GM18951 (cell line): Measurements from ENCODE around the gene PI4K2B.
"Not testable (repeated sequence)": the region's sequence is repeated elsewhere in the genome, so short reads cannot be mapped to it uniquely, and the experiment has no call there.

Experiments
- POLR2A ChIP-seq: IDR thresholded peaks from 4 replicates; pipeline ENCODE4 v1.6.1; 2011; ENCODE audit warnings: mild to moderate bottlenecking; ENCODE audit not compliant: insufficient read length, insufficient read depth; ENCODE audit errors: extremely low read depth
- in situ Hi-C: fragments of 300-500 bp; cut with MboI; formaldehyde crosslinking; loops from one replicate; pipeline ENCODE4 v1.12.0; 2022; ENCODE audit warnings: low sequenced_read_pairs, mixed read lengths, inconsistent platforms; ENCODE audit not compliant: unreplicated experiment

The PI4K2B gene

GRCh38 chr4:25253071-25253445, 19.2 kb downstream of the PI4K2B start:
- no peak for TF ChIP-seq POLR2A
- in situ Hi-C loops: no loop called here

GRCh38 chr4:25253786-25254185, 20.0 kb downstream of the PI4K2B start:
- in situ Hi-C loops: not testable (repeated sequence)

- no peak for TF ChIP-seq POLR2A
Observed at GRCh38 chr4:25258980-25259578, 25.2 kb downstream of the PI4K2B start.

DNA sequence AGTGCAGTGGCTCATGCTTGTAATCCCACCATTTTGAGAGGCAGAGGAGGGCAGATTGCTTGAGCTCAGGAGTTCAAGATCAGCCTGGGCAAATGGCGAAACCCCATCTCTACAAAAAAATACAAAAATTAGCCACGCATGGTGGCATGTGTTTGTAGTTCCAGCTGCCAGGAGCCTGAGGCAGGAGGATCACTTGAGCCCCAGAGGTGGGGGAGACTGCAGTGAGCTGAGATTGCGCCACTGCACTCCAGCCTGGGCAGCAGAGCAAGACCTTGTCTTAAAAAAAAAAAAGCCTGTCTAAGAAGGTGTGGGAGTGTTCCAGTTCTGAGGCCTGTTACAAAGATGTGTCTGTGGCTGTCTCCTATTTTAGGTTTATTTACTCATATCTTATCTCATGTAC, 38.0 kb downstream of the PI4K2B start:
- in situ Hi-C loops: no loop called here

More at GRCh38 chr4:25258980-25259578, 25.2 kb downstream of the PI4K2B start:
- in situ Hi-C loops: no loop called here

DNA sequence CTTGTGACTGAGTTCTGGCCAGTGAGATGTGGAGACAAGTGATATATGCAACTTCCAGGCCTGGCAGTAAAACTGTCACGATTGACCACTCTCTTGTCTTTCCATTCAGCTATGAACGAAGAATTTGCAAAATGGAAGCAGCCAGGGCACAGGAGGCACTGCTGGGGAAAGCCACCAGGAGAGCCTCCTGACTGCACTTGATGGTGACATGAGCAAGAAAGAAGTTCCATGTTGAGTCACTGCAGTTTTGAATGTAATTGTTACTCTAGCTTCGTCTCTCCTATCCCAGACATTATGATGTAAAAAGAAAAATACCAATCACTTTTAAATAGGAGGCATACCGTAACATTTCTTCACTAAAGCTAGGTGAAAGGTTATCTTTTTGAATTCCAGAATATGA, 46.4 kb downstream of the PI4K2B start:
- in situ Hi-C loops: no loop called here
- no peak for TF ChIP-seq POLR2A

More for the DNA sequence above, 38.0 kb downstream of the PI4K2B start:
- TF ChIP-seq POLR2A: no peak

GRCh38 chr4:25283948-25284347, 50.1 kb downstream of the PI4K2B start:
- in situ Hi-C loops: no loop called here
- no peak for TF ChIP-seq POLR2A

- in situ Hi-C loops: no loop called here
- TF ChIP-seq POLR2A: no peak
Observed at GRCh38 chr4:25284466-25284865, 50.6 kb downstream of the PI4K2B start.

GRCh38 chr4:25290490-25291067, 56.7 kb downstream of the PI4K2B start:
- no peak for TF ChIP-seq POLR2A

GRCh38 chr4:25291158-25291733, 57.4 kb downstream of the PI4K2B start:
- TF ChIP-seq POLR2A: no peak
- in situ Hi-C loops: no loop called here

More at GRCh38 chr4:25290490-25291067, 56.7 kb downstream of the PI4K2B start:
- in situ Hi-C loops: no loop called here

DNA sequence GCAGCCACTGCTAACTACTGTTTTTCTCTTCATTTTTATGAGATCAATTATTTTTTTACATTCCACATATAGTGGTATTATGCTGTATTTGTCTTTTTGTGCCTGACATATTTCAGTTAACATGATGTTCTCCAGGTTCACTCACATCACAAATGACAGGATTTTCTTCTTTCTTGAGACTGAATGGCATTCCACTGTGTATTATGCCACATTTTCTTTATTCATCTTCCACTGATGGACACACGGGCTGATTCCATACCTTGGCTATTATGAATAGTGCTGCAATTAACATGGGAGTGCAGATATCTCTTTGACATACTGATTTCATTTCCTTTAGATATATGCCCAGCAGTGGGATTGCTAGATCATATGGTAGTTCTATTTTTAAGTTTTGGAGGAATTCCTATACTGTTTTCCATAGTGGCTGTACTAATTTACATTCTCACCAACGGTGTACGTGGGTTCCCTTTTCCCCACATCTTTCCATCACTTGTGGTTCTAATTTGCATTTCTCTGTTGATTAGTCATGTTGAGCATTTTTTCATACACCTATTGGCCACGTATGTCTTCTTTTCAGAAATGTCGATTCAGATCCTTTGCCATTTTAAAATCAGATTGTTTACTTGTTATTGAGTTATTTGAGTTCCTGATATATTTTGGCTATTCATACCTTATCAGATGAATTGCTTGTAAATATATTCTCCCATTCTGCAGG, 63.9 kb downstream of the PI4K2B start:
- TF ChIP-seq POLR2A: no peak
- in situ Hi-C loops: no loop called here

DNA sequence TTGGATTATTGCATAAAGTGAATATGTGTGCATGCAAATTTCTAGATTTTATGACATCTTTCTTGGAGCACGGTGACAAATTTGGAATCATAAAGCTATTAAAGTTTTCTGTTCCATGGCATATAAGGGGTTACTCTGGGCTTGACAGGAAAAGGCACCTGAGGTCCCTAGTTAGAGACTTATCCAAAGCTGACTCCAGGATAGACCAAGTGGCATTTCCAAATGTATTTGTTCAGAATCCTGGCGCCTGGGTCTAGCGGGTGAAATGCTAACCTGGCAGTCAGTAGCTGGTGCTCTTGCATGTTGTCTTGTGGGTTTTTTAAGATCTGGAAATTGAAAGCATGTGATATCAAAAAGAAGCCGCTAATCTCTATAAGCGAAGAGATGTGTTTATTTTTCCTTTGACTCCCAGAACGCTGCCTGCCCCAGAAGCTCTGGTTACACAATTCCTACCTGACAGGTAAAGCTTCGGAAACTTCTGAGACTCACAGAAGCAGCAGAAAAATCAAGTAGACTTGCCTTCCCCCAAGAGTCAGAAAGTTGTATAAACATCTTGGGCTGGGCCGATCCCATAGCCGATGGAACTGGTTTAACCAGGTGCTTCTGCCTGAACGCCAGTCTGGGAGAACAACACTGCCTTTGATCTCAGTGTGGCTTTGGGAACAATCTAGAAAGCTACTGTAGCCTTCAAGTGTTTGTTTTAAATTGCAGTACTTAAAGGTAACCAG, 65.8 kb downstream of the PI4K2B start:
- no peak for TF ChIP-seq POLR2A
- in situ Hi-C loops: no loop called here

- in situ Hi-C loops: no loop called here
- TF ChIP-seq POLR2A: no peak
Observed at GRCh38 chr4:25301471-25301870, 67.6 kb downstream of the PI4K2B start.

DNA sequence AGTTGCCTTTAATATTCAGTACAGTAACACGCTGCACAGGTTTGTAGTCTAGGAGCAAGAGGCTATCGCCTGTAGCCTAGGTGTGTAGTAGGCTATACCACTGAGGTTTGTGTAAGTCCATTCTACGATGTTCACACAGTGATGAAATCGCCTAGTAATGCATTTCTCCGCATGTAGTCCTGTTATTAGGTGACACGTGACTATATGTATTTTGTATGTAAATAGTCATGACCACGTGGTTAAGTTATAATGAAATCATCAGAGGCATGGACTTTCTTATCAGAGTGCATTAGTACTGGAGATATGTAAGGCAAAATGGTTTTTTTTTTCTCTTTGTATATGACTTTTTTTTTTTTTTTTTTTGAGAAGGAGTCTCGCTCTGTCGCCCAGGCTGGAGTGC, 68.8 kb downstream of the PI4K2B start:
- no peak for TF ChIP-seq POLR2A

DNA sequence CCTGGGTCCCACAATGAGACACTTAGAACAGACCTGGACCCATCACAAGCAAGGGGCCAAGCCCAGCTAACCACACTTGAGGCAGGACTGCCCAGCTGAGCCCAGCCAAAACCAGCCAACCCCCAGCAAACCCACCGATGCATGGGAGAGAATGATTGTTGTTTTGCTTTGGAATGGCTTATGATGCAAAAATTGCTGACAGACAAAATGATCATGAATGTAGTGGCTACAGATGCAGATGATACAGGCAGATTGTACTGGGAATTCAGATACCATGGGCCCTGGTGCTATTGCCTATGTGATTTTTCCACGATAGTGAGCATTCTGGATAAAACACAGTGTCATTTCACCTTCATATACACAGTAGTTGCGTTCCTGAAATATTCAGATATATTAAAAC, 69.7 kb downstream of the PI4K2B start:
- in situ Hi-C loops: no loop called here
- TF ChIP-seq POLR2A: no peak

More for the DNA sequence above, 68.8 kb downstream of the PI4K2B start:
- in situ Hi-C loops: no loop called here
